ENCODE measurements around the gene ZNF25. TPM values are rescaled to one million over a fixed set of nuclear protein-coding genes. Genes with fewer than 3 reads are reported as not detected.

Gene ZNF25
- total RNA-seq = 13.1 and 13.8 TPM in 2 replicates

DNA sequence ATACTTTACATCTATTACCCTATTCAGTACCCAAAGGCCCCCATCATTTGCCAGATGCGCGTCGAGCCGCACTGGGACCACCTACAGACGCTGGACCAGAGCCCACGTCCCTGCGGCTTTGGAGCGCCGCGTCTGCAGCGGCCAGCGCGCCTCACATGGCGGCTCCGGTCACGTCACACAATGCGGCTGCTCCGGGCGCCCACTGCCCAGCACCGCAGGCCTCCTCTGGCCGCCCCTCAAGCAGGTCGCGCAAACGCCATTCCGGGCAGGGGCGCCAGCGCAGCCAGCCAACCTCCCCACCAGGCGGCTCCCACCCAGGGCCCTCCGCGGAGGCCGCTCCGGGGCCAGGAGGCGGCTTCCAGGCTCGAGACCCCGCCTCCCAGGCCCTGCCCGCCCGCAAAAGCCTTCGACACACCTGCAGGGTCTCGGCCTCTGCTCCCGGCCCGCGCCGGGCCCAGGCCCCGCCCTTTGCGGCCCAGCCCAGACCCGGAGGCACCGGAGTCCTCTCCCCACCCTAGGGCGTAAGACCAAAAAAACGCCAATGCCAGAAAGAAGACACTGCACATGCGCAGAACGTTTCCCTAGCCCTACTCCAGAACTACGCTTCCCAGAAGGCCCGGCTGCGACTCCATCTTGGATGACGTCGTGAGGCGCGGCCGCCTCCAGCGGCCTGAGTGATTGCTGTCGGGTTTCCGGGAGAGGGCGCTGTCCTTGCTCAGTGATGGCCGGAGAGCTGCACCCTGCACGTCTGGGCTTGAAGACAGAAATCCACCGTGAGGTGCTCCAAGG, at the start of gene ZNF25:
TSS of gene ZNF25 (minus strand) at position 557 of the 789 bp plus-strand sequence. CDS start 4,925 bp downstream, outside the sequence.

DNA sequence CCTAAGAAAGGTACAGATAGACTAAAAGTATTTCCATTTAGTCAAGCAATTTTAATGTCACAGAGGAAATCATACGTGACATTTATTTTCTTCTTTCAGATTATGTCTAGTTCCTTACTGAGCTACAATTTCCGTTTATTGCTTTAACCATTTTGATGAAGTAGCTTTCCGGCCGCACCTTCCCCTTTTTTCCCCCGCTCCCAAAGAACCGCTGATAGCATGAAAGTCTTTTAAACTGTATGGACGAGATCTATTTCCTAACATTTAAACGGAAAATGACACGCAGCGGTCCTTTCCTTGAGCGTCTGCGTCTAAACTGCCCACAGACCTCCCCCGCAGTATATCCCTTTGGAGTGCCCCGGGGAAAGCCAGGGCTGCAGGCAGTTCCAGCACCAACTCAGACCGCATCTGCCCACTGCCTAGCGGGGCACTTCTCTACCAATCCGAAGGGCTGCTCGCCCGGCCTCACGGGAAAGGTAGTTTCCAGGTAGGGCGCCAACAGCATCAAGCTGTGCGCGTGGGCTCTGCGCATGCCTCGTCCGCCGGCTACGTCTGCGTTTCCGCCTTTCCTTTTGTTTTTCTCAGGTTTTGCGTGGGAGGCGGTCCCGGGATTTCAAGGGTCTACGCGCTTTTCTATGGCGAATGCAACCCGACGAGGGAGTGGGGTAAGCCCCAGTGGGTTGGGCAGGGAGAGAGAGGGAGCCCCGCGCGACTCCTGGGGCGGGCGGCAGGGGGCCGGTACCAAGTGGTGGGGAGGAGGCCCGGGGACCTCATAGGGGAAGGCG, 33.9 kb upstream of the ZNF25 start, which contains the start of gene ZNF33A:
TSS of gene ZNF33A (plus strand) at position 557 of the 785 bp plus-strand sequence. CDS start 1,667 bp downstream, outside the sequence.

Small RNA genes within 50 kb of the gene (small RNA-seq; reads per million reads assigned to genes)
- gene RF00019 = not detected

Other genes with a start within 250 kb of the ZNF25 start
- gene ZNF248, start 119.0 kb downstream of the ZNF25 start, total RNA-seq = 7.0 and 8.4 TPM in 2 replicates
- gene ZNF33A, start 34.0 kb upstream of the ZNF25 start, total RNA-seq = 11.3 and 12.8 TPM in 2 replicates
- 13.4 and 19.8 TPM in 2 replicates for gene ZNF37A, start 117.7 kb upstream of the ZNF25 start, total RNA-seq

All from hair follicle dermal papilla cell (primary cell).